Stimulated activated CD4-positive, alpha-beta T cell treated with anti-CD3 and anti-CD28 coated beads, Interleukin-1b, Interleukin-23, amount 100 ng/mL, for 4 hours (primary cell): ENCODE data around the gene PAM.
"Not testable (repeated sequence)": the region's sequence is repeated elsewhere in the genome, so short reads cannot be mapped to it uniquely, and the experiment has no call there.

Source experiments
- DNase-seq, 2 donors: peaks; one replicate each; pipeline ENCODE4 v3.0.0-alpha.2; 2020; ENCODE audit warnings: low read depth in 2 of 2

Gene PAM

GRCh38 chr5:103059525-103059924 lies 304.4 kb downstream of the PAM start:
- DNase-seq = no peak

DNA sequence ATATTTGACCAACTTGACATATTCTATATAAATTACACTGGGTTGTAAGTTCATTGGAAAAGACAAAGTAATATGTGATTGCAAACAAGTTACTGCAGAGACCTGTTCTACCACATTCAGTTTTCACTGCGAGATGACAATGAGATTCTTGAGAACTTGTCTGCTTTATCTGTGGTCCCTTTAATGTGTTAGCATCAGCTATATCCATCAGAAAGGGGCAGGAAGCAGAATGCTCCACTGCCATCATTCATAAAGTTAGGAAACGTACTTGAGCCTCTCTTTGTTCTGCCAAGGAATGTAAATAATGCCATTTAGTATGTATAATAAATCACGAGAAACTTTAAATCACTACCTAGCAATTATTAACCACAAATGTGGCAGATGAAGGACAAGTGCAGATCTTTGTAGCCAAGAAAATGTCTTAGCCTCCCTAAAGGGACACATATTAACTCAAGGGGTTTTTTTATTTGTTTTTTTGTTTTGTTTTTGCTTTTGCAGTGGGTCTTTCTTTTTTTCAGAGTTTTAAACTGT lies 305.4 kb downstream of the PAM start:
- no peak for DNase-seq

- DNase-seq = no peak
Observed at GRCh38 chr5:103066326-103066725, 311.2 kb downstream of the PAM start.

DNA sequence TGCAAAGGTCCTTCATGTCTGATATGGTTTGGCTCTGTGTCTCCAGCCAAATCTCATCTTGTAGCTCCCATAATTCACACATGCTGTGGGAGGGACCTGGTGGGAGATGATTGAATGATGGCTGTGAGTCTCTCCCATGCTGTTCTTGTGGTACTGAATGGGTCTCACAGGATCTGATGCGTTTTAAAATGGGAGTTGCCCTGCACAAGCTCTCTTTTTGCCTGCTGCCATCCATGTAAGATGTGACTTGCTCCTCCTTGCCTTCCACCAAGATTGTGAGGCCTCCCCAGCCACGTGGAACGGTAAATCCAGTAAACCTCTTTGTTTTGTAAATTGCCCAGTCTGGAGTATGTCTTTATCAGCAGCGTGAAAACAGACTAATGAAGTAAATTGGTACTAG lies 318.4 kb downstream of the PAM start:
- DNase-seq = not testable (repeated sequence)

DNA sequence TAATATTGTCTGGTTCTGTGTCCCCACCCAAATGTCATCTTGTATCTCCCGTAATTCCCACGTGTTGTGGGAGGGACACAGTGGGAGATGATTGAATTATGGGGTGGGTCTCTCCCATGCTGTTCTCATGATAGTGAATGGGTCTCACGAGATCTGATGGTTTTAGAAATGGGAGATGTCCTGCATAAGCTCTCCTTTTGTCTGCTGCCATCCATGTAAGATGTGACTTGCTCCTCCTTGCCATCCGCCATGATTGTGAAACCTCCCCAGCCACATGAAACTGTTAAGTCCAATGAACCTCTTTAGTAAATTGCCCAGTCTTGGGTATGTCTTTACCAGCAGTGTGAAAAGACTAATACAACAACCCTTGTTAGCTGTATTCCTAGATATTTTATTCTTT lies 320.3 kb downstream of the PAM start:
- no peak for DNase-seq
